ENCODE results near the gene NFATC2. TPM values are rescaled to one million over a fixed set of nuclear protein-coding genes. Genes with fewer than 3 reads are reported as not detected.
A peak's percentile ranks its signal among the peaks of the same experiment; 100 is the strongest.

NFATC2 gene
- total and polyA plus RNA-seq, 8 donors = 1.5 to 8.3 (median 4.3) TPM

DNA sequence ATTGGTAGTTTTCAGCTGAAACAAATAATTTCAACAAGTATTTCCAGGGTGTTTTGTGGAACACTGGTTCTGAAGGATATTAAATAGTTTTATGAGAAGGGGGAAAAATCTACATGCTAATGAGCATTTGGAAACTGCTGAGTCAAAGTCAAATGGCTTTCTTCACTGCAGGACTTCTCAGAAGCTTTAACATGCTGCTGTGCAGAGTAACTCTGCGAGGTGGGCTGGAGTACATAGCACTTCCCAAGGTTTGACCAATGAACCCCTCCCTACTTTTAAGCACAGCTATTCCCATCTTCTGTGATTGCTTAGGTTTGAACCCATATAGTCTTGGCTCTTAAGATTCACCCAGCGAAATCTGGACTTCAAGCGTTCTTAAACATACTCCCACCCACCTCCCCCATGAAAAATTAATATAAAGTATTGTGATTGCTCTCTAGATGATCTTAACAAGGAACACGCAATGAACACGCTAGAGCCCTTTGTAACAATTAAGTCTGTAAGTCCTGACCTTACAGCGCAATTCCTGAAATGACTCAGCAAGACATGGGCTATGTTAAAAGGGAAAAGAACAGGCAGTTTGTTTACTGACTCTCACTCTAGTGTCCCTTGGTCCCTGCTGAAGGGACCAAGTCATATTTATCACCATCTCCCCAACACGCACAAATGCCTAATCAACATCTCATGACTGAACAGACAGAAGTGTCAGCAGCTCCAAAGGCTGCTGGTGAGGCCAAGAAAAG lies 105.2 kb downstream of the NFATC2 start:
- intact Hi-C loops (cut with DNase I) = no loop called here
- no peaks in the 10 kb centered on the region for H3K27me3 ChIP-seq
- DNase-seq (no peak), ATAC-seq (no peak), FAIRE-seq (no peak)
- 96 to 97% methylated on average over 7 of the region's 7 CpGs for WGBS, 2 donors
- no peak overlapping the region for H3K4me3 ChIP-seq
- H3K36me3 ChIP-seq = no peaks in the 10 kb centered on the region
- no peaks in the 10 kb centered on the region for H3K4me1 ChIP-seq
- TF ChIP-seq, protein P1, sequence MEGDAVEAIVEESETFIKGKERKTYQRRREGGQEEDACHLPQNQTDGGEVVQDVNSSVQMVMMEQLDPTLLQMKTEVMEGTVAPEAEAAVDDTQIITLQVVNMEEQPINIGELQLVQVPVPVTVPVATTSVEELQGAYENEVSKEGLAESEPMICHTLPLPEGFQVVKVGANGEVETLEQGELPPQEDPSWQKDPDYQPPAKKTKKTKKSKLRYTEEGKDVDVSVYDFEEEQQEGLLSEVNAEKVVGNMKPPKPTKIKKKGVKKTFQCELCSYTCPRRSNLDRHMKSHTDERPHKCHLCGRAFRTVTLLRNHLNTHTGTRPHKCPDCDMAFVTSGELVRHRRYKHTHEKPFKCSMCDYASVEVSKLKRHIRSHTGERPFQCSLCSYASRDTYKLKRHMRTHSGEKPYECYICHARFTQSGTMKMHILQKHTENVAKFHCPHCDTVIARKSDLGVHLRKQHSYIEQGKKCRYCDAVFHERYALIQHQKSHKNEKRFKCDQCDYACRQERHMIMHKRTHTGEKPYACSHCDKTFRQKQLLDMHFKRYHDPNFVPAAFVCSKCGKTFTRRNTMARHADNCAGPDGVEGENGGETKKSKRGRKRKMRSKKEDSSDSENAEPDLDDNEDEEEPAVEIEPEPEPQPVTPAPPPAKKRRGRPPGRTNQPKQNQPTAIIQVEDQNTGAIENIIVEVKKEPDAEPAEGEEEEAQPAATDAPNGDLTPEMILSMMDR (IDR thresholded peaks at IDR 0.05) = no peak
- no peak overlapping the region for H3K27ac ChIP-seq
- H3K9me3 ChIP-seq = no peaks in the 10 kb centered on the region

- intact Hi-C loops (cut with DNase I) = no loop called here
- FAIRE-seq = no peak
- DNase-seq = no peak
- H3K4me3 ChIP-seq = no peak overlapping the region
- TF ChIP-seq, protein P1 (IDR thresholded peaks at IDR 0.05) = no peak
- no peak overlapping the region for H3K27ac ChIP-seq
- WGBS, 2 donors = 92 to 96% methylated on average over 6 of the region's 6 CpGs
- no peaks in the 10 kb centered on the region for H3K27me3 ChIP-seq
- H3K4me1 ChIP-seq = no peaks in the 10 kb centered on the region
- ATAC-seq = no peak
- H3K9me3 ChIP-seq = no peaks in the 10 kb centered on the region
- no peaks in the 10 kb centered on the region for H3K36me3 ChIP-seq
Observed at GRCh38 chr20:51434580-51435247, 107.8 kb downstream of the NFATC2 start.

- Histone ChIP-seq H3K27me3 (no peaks in the 10 kb centered on the region), H3K4me3 (no peak overlapping the region), H3K27ac (no peak overlapping the region), H3K4me1 (no peaks in the 10 kb centered on the region), H3K9me3 (no peaks in the 10 kb centered on the region), H3K36me3 (no peaks in the 10 kb centered on the region)
- no peak for FAIRE-seq
- TF ChIP-seq, protein P1 (IDR thresholded peaks at IDR 0.05) = no peak
- no peak for ATAC-seq
- DNase-seq = no peak
- intact Hi-C loops (cut with DNase I) = no loop called here
- WGBS, 2 donors = 85 to 93% methylated on average over 2 of the region's 2 CpGs
Observed at GRCh38 chr20:51434026-51434425, 108.5 kb downstream of the NFATC2 start.

DNA sequence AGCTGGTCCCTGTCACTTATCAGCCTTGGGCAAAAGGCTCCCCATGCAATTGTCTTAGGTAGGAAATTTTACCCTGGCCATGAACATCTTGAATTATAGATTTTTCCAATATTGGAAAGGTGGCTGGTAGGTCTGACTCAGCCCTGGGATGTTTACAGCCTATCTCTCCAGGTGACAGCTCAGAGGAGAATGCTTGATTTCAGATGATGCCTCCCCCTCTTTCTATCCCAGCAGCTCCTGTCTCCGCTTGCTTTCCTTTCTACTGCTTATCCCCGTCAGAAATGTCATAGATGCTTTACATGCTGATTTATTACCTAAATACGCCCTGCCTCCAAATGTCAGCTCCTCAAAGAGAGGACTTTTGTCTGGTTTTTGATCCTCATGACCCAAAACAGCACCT lies 109.6 kb downstream of the NFATC2 start:
- no peaks in the 10 kb centered on the region for H3K4me1 ChIP-seq
- no peak for DNase-seq
- 89 to 92% methylated on average over 3 of the region's 3 CpGs for WGBS, 2 donors
- no peak overlapping the region for H3K4me3 ChIP-seq
- H3K36me3 ChIP-seq = no peaks in the 10 kb centered on the region
- no peak for ATAC-seq
- no peaks in the 10 kb centered on the region for H3K27me3 ChIP-seq
- H3K27ac ChIP-seq = no peak overlapping the region
- intact Hi-C loops (cut with DNase I) = no loop called here
- FAIRE-seq = no peak
- TF ChIP-seq, protein P1 (IDR thresholded peaks at IDR 0.05) = no peak
- H3K9me3 ChIP-seq = no peaks in the 10 kb centered on the region

DNA sequence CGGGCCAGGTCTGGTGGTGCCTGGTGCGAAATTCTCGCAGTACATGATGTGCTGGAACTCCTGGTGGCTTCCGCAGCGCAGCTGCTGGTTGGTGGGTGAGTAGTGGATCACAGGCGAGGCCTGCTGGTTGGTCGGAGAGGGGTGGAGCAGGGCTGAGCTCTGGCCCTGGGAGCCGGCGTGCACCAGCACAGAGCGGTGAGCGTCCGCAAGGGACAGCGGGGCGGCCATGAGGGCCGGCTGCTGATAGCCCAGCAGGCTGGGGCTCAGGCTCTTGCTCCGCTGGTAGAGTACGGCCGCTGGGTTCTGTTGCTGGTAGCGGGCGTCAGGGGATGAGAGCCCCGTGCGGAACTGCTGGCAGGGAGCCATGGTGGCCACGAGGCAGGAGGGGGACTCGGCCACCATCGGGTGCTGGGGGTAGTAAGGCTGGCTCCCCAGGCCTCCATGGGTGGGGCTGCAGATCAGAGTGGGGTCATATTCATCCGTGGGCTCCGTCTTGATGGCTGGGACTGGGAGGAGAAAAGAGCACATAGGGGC lies 110.2 kb downstream of the NFATC2 start:
- intact Hi-C loops (cut with DNase I) = no loop called here
- TF ChIP-seq, protein P1 (IDR thresholded peaks at IDR 0.05) = no peak
- no peak overlapping the region for H3K4me3 ChIP-seq
- no peaks in the 10 kb centered on the region for H3K4me1 ChIP-seq
- H3K27me3 ChIP-seq = no peaks in the 10 kb centered on the region
- FAIRE-seq (no peak), DNase-seq (peak in 1 of 6 donors; percentile 76), ATAC-seq (no peak)
- 96 to 97% methylated on average over 27 of the region's 27 CpGs for WGBS, 2 donors
- H3K36me3 ChIP-seq = no peaks in the 10 kb centered on the region
- H3K9me3 ChIP-seq = no peaks in the 10 kb centered on the region
- H3K27ac ChIP-seq = no peak overlapping the region

All from pancreas (tissue), 10 donors.